Mucosa of stomach (tissue), 1 donor: ENCODE data around the gene REELD1.
A peak's percentile ranks its signal among the peaks of the same experiment; 100 is the strongest.

Experiments
- H3K27me3 ChIP-seq: one replicate; pipeline ENCODE4 v1.7.0; 2013; ENCODE audit warnings: mild to moderate bottlenecking, low read length; ENCODE audit not compliant: control insufficient read depth, insufficient read depth
- H3K36me3 ChIP-seq: one replicate; pipeline ENCODE4 v1.7.0; 2013; ENCODE audit warnings: low read length; ENCODE audit not compliant: control insufficient read depth, insufficient read depth
- H3K4me1 ChIP-seq: one replicate; pipeline ENCODE4 v1.7.0; 2013; ENCODE audit warnings: mild to moderate bottlenecking, low read length; ENCODE audit not compliant: control insufficient read depth, insufficient read depth
- H3K4me3 ChIP-seq: one replicate; pipeline ENCODE4 v1.7.0; 2013; ENCODE audit warnings: low read length
- H3K9ac ChIP-seq: one replicate; pipeline ENCODE4 v1.7.0; 2013; ENCODE audit warnings: mild to moderate bottlenecking, low read length, moderate library complexity
- H3K9me3 ChIP-seq: one replicate; pipeline ENCODE4 v1.7.0; 2013; ENCODE audit warnings: mild to moderate bottlenecking, low read length, moderate library complexity; ENCODE audit not compliant: control insufficient read depth
- donor health status: Pancreatic carcinoma.

REELD1 gene

DNA sequence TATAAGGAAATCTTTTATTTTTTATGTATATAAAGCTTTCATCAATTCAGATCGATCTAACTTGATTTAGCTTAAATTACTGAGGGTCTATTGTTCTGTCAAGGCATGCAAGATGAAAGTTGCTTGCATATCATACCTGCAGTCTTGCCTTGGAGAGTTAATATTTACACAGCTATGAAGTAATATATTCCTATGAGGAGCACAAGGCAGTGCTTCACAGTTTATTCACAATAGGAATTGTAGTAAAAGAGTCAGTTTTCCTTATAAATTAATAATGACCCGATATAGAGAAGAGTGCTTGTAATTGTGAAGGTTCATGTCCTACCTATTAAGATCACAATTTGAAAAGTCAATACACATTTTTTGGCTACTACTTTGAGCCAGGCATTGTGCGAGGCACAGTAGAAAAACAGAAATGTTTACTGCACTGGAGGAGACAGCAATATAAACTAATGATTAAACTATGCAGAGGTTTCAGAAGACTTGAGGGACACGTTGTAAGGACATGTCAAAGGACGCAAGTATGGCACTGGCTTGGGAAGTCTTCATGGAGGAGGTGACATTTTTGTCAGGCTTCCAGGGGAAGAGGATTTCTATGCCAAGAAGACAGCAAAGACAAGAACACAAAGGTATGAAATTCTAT is 38.8 kb downstream of the REELD1 start:
- no peak overlapping the region for H3K9ac ChIP-seq
- peaks cover 17% of the 10 kb centered on the region for H3K4me1 ChIP-seq
- no peak overlapping the region for H3K4me3 ChIP-seq
- no peaks in the 10 kb centered on the region for H3K36me3 ChIP-seq
- H3K9me3 ChIP-seq = no peaks in the 10 kb centered on the region
- H3K27me3 ChIP-seq = no peaks in the 10 kb centered on the region

GRCh38 chr4:146255463-146255862 is 41.1 kb downstream of the REELD1 start:
- H3K36me3 ChIP-seq = no peaks in the 10 kb centered on the region
- H3K4me3 ChIP-seq = no peak overlapping the region
- H3K9me3 ChIP-seq = no peaks in the 10 kb centered on the region
- peaks cover 17% of the 10 kb centered on the region for H3K4me1 ChIP-seq
- peak overlapping the region; percentile 40 for H3K9ac ChIP-seq
- H3K27me3 ChIP-seq = no peaks in the 10 kb centered on the region

DNA sequence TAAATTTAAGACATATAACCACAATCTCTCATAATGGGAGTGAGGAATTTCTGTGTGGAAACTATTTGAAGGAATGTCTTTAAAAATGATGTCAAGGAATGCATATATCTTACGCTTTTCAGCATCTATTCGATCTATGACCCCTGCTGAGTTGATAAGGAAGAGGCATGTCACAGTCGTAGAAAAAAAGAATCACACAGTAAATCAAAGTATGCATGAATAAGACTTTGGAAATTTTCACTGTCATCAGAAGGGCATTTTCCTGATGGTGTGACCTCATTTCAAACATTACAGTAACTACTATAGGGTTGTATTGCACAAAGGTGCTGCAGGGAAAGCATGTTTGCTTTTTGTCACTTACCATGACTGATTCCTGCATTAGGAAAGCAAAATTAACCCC is 41.5 kb downstream of the REELD1 start:
- no peaks in the 10 kb centered on the region for H3K9me3 ChIP-seq
- peaks cover 17% of the 10 kb centered on the region for H3K4me1 ChIP-seq
- no peaks in the 10 kb centered on the region for H3K36me3 ChIP-seq
- H3K27me3 ChIP-seq = no peaks in the 10 kb centered on the region
- H3K9ac ChIP-seq = peak overlapping the region; percentile 40
- no peak overlapping the region for H3K4me3 ChIP-seq

- H3K4me3 ChIP-seq = no peak overlapping the region
- peaks cover 17% of the 10 kb centered on the region for H3K4me1 ChIP-seq
- no peaks in the 10 kb centered on the region for H3K27me3 ChIP-seq
- no peaks in the 10 kb centered on the region for H3K36me3 ChIP-seq
- no peaks in the 10 kb centered on the region for H3K9me3 ChIP-seq
- H3K9ac ChIP-seq = peak overlapping the region; percentile 40
Observed at GRCh38 chr4:146256328-146256727, 42.0 kb downstream of the REELD1 start.

GRCh38 chr4:146257511-146257910 is 43.2 kb downstream of the REELD1 start:
- Histone ChIP-seq H3K27me3 (no peaks in the 10 kb centered on the region), H3K9ac (no peak overlapping the region), H3K9me3 (no peaks in the 10 kb centered on the region), H3K36me3 (no peaks in the 10 kb centered on the region), H3K4me1 (peaks cover 17% of the 10 kb centered on the region), H3K4me3 (no peak overlapping the region)

DNA sequence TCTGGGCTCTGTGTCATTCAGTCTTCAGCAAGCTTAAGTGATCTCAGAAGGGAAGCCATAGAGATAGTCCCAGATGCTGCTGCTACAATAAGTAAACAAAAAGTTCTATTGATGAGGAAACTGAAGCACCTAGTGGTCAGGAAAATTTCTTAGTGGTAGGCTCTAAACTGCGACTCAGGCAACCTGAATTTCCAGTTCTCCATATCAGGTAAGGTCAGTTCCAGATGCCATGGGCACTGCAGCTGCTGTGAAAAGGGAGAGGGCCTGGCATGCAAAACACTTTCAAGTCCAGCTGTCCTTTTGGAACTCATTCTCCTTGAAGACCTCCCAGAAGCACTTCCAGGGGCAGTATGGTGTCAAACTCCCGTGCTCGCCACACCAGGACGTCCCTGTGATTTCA is 46.2 kb downstream of the REELD1 start:
- Histone ChIP-seq H3K27me3 (no peaks in the 10 kb centered on the region), H3K9me3 (no peaks in the 10 kb centered on the region), H3K4me1 (peaks cover 10% of the 10 kb centered on the region), H3K4me3 (no peak overlapping the region), H3K36me3 (no peaks in the 10 kb centered on the region), H3K9ac (no peak overlapping the region)

DNA sequence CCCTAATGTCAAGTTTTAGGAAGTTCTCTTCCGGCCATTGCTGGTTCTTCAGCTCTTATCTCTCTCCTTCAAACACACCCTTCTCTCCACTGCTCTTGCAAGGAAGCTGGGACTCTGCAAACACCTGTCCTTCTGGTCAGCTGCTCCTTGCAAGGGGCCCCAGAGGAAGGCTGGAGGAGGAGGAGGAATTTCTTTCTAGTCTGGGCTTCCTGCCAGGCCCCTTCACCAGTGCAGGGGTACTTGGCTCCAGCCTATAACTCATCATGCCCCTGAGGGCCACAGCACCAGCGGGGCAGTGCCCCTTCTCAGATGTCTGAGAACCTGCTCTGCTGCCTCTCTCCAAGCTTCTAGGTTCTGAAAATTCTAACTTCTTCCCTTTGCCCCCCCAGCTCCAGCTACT is 46.7 kb downstream of the REELD1 start:
- Histone ChIP-seq H3K4me3 (no peak overlapping the region), H3K27me3 (no peaks in the 10 kb centered on the region), H3K4me1 (peaks cover 6% of the 10 kb centered on the region), H3K9ac (no peak overlapping the region), H3K9me3 (no peaks in the 10 kb centered on the region), H3K36me3 (no peaks in the 10 kb centered on the region)

- H3K4me3 ChIP-seq = no peak overlapping the region
- no peaks in the 10 kb centered on the region for H3K36me3 ChIP-seq
- no peaks in the 10 kb centered on the region for H3K9me3 ChIP-seq
- H3K4me1 ChIP-seq = no peaks in the 10 kb centered on the region
- no peak overlapping the region for H3K9ac ChIP-seq
- no peaks in the 10 kb centered on the region for H3K27me3 ChIP-seq
Observed at GRCh38 chr4:146263793-146264192, 49.5 kb downstream of the REELD1 start.

DNA sequence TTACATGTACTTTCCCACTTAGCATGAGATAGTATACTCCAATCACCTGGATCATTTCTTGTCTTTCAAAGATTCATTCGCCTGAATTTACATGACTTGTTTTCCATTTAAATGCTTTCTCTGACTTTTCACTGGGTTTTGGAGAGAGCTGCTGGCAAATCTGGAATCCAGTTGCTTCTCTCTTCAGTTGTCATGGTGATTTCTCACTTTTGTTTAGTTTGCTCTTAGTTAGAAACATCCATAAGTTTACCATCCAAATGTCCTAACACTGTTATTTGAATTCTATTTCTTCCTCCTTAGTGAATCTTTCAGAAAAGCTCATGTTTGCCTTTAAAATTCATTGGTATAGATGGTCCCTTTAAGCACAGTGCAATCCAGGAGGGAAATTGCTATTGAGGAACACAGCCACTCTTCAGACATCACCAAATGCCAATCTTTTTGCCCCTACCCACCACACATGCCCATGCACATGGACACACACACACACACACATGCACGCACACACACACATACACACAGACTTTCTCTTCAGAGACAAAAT is 51.7 kb downstream of the REELD1 start:
- H3K36me3 ChIP-seq = no peaks in the 10 kb centered on the region
- no peak overlapping the region for H3K9ac ChIP-seq
- no peak overlapping the region for H3K4me3 ChIP-seq
- no peaks in the 10 kb centered on the region for H3K27me3 ChIP-seq
- H3K4me1 ChIP-seq = no peaks in the 10 kb centered on the region
- H3K9me3 ChIP-seq = no peaks in the 10 kb centered on the region

DNA sequence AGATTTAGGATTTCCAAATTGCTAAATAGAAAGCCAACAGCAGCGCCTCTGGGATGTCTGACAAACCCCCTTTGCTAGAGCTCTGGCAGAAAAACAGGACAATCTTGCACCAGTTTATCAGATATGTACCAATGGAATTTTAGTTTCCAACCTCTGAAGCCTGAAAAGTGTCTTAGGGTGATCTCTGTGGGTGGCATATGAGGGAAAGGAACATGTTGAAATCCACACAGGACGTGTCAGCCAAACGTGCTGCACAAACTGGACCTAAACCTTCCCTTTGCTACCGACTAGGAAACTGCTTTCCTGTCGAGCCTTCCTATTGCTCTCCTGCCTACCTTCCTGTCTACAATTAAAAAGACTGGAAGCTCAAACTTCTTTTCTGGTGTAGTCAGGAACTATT is 53.5 kb downstream of the REELD1 start:
- Histone ChIP-seq H3K4me3 (no peak overlapping the region), H3K4me1 (no peaks in the 10 kb centered on the region), H3K9ac (no peak overlapping the region)

DNA sequence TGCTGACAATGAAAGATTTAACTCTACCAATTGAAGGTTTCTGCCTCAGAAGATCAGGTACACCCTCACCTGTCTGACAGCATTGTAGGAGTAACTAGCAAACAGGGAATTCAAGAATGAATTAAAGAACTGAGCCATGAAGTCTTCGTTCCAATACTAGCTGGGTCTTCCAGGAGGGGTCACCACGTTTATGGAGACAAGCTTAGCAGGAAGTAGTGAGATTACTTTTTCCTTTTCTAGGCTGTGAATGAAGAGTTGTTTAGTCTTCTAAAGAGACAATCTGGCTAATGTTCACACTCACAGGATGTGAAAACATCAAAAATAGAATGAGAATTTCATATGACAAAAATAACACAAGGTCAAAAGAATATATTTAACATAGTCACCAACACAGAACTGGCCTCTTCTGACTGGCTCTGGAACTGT is 54.9 kb downstream of the REELD1 start:
- Histone ChIP-seq H3K4me1 (no peaks in the 10 kb centered on the region), H3K27me3 (no peaks in the 10 kb centered on the region), H3K9me3 (no peaks in the 10 kb centered on the region), H3K9ac (no peak overlapping the region), H3K4me3 (no peak overlapping the region), H3K36me3 (no peaks in the 10 kb centered on the region)

More for the DNA sequence above, 53.5 kb downstream of the REELD1 start:
- H3K27me3 ChIP-seq = no peaks in the 10 kb centered on the region
- no peaks in the 10 kb centered on the region for H3K36me3 ChIP-seq
- H3K9me3 ChIP-seq = no peaks in the 10 kb centered on the region

- H3K27me3 ChIP-seq = no peaks in the 10 kb centered on the region
- no peaks in the 10 kb centered on the region for H3K36me3 ChIP-seq
- H3K4me1 ChIP-seq = peaks cover 16% of the 10 kb centered on the region
- no peak overlapping the region for H3K9ac ChIP-seq
- H3K9me3 ChIP-seq = no peaks in the 10 kb centered on the region
- no peak overlapping the region for H3K4me3 ChIP-seq
Observed at GRCh38 chr4:146271466-146271865, 57.1 kb downstream of the REELD1 start.
